ENCODE results near the gene GRIK3.

DNA sequence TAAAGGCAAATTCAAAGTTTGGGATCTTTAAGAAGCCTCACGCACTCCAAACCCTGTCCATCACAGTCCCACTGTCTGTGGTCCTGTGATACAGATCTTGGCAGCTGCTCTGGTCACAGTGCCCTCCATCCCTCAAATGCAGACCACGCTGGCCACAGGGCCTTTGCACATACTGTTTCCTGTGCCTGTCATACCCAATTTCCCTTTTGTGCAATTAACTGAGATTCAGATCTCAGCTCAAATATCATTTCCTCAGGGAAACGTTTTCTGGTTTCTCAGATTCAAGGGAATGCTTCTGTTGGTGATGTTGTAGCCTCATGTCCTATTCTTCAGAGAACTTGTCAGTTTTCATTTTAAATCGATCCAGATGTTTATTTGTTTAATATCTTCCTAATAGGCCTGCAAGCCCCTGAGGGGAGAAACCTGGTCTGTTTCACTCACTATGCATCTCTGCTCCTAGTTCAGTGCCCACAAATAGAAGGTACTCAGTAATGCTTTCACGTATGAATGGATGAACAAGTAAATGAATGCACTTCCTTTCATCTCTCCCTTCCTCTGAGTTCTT lies 24.2 kb upstream of the GRIK3 start:
- TF ChIP-seq, protein P1, sequence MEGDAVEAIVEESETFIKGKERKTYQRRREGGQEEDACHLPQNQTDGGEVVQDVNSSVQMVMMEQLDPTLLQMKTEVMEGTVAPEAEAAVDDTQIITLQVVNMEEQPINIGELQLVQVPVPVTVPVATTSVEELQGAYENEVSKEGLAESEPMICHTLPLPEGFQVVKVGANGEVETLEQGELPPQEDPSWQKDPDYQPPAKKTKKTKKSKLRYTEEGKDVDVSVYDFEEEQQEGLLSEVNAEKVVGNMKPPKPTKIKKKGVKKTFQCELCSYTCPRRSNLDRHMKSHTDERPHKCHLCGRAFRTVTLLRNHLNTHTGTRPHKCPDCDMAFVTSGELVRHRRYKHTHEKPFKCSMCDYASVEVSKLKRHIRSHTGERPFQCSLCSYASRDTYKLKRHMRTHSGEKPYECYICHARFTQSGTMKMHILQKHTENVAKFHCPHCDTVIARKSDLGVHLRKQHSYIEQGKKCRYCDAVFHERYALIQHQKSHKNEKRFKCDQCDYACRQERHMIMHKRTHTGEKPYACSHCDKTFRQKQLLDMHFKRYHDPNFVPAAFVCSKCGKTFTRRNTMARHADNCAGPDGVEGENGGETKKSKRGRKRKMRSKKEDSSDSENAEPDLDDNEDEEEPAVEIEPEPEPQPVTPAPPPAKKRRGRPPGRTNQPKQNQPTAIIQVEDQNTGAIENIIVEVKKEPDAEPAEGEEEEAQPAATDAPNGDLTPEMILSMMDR (IDR thresholded peaks at IDR 0.05) = no peak
- TF ChIP-seq POLR2A (IDR thresholded peaks at IDR 0.05) = no peak

All from right lobe of liver (tissue), 4 donors.